Neural cell (in vitro differentiated cells): ENCODE data around the gene PCTP. TPM values are rescaled to one million over a fixed set of nuclear protein-coding genes. Genes with fewer than 3 reads are reported as not detected.

Experiments
- H2AFZ ChIP-seq: fragments of 200-600, 300-800 bp; sonication (generic), shearing (Covaris generic); 2 replicates; pipeline ENCODE4 v1.6.0; 2014; ENCODE audit warnings: low read depth, mild to moderate bottlenecking, antibody characterized with exemption, low read length, moderate library complexity
- H3F3A ChIP-seq: fragments of 200-600 bp; shearing (Covaris generic); 2 replicates; pipeline ENCODE4 v1.6.1; 2016; ENCODE audit warnings: mild to moderate bottlenecking, moderate library complexity, mixed read lengths, antibody characterized with exemption, low read length; ENCODE audit not compliant: insufficient read depth, poor library complexity, severe bottlenecking
- H3K27ac ChIP-seq: fragments of 200-600, 300-800 bp; sonication (generic), shearing (Covaris generic); 2 replicates; pipeline ENCODE4 v1.5.1; 2014; ENCODE audit warnings: mild to moderate bottlenecking, low read length, moderate library complexity
- H3K27me3 ChIP-seq: fragments of 300-800, 200-600 bp; sonication (generic), shearing (Covaris generic); 2 replicates; pipeline ENCODE4 v1.6.0; 2014; ENCODE audit warnings: mild to moderate bottlenecking, low read depth, low read length, moderate library complexity; ENCODE audit not compliant: insufficient read depth
- H3K36me3 ChIP-seq: fragments of 300-800, 200-600 bp; sonication (generic), shearing (Covaris generic); 2 replicates; pipeline ENCODE4 v1.5.1; 2014; ENCODE audit warnings: mild to moderate bottlenecking, antibody characterized with exemption, low read length, moderate library complexity; ENCODE audit not compliant: insufficient read depth
- H3K4me2 ChIP-seq: fragments of 300-800, 200-600 bp; sonication (generic), shearing (Covaris generic); 2 replicates; pipeline ENCODE4 v1.6.0; 2014; ENCODE audit warnings: mild to moderate bottlenecking, low read length
- H3K4me3 ChIP-seq: fragments of 300-800, 200-600 bp; sonication (generic), shearing (Covaris generic); 2 replicates; pipeline ENCODE4 v1.5.1; 2014; ENCODE audit warnings: mild to moderate bottlenecking, low read length, moderate library complexity
- H3K79me2 ChIP-seq: fragments of 200-600 bp; shearing (Covaris generic); replicated peaks from 2 replicates; pipeline ENCODE4 v1.6.0; 2014; ENCODE audit warnings: mild to moderate bottlenecking, low read length, moderate library complexity; ENCODE audit not compliant: insufficient read depth
- H3K9ac ChIP-seq: fragments of 300-800, 200-600 bp; sonication (generic), shearing (Covaris generic); 2 replicates; pipeline ENCODE4 v1.6.1; 2016; ENCODE audit warnings: mild to moderate bottlenecking, low read length, mixed read lengths
- H3K9me2 ChIP-seq: fragments of 200-600 bp; shearing (Covaris generic); 2 replicates; pipeline ENCODE4 v1.6.1; 2016; ENCODE audit warnings: mild to moderate bottlenecking, low read length, mixed read lengths; ENCODE audit not compliant: insufficient read depth
- H3K9me3 ChIP-seq: fragments of 200-600, 300-800 bp; sonication (generic), shearing (Covaris generic); 2 replicates; pipeline ENCODE4 v1.6.1; 2016; ENCODE audit warnings: mild to moderate bottlenecking, mixed run types, low read length, moderate library complexity, mixed read lengths
- H4K20me1 ChIP-seq: fragments of 200-600 bp; shearing (Covaris generic); 2 replicates; pipeline ENCODE4 v1.6.1; 2016; ENCODE audit warnings: mild to moderate bottlenecking, mixed run types; ENCODE audit not compliant: insufficient read depth
- EZH2 ChIP-seq: fragments of 200-600, 300-800 bp; shearing (Covaris generic), sonication (generic); IDR thresholded peaks from 2 replicates; pipeline ENCODE4 v1.6.1; 2014; ENCODE audit warnings: antibody characterized with exemption, low read length, borderline replicate concordance, mild to moderate bottlenecking; ENCODE audit not compliant: insufficient read depth, poor library complexity, severe bottlenecking
- MXI1 ChIP-seq: fragments of 450-650 bp; conservative IDR thresholded peaks from 2 replicates; pipeline ENCODE4 v1.6.1; 2014; ENCODE audit warnings: antibody characterized with exemption, mild to moderate bottlenecking; ENCODE audit not compliant: poor library complexity, severe bottlenecking
- POLR2AphosphoS5 ChIP-seq: IDR thresholded peaks from 2 replicates; pipeline ENCODE4 v1.6.1; 2012
- RAD21 ChIP-seq: fragments of 450-650 bp; conservative IDR thresholded peaks from 2 replicates; pipeline ENCODE4 v1.6.1; 2014; ENCODE audit warnings: antibody characterized with exemption, mild to moderate bottlenecking, moderate library complexity
- SMC3 ChIP-seq: fragments of 450-650 bp; conservative IDR thresholded peaks from 2 replicates; pipeline ENCODE4 v1.6.1; 2014; ENCODE audit warnings: antibody characterized with exemption, mild to moderate bottlenecking, moderate library complexity; ENCODE audit not compliant: poor library complexity
- TAF1 ChIP-seq: IDR thresholded peaks from 2 replicates; pipeline ENCODE4 v1.6.1; 2012; ENCODE audit warnings: low read depth
- polyA plus RNA-seq: library from polyadenylated mRNA; depleted of rRNA; stranded (reverse); fragments of >200 nt; gene quantifications from 2 replicates; pipeline ENCODE4 v1.2.3, GENCODE V29; 2014
- TF ChIP-seq, protein P1 (sequence below): fragments of 450-650 bp; IDR thresholded peaks from 2 replicates; pipeline ENCODE4 v1.5.1; 2014; ENCODE audit warnings: antibody characterized with exemption, mild to moderate bottlenecking, moderate library complexity; ENCODE audit not compliant: poor library complexity, severe bottlenecking
- TF ChIP-seq, protein P2 (sequence below): IDR thresholded peaks from 2 replicates; pipeline ENCODE4 v1.6.1; 2012; ENCODE audit warnings: borderline replicate concordance

PCTP gene
- polyA plus RNA-seq, 1 donor from 2014 or later = 3.9 TPM

DNA sequence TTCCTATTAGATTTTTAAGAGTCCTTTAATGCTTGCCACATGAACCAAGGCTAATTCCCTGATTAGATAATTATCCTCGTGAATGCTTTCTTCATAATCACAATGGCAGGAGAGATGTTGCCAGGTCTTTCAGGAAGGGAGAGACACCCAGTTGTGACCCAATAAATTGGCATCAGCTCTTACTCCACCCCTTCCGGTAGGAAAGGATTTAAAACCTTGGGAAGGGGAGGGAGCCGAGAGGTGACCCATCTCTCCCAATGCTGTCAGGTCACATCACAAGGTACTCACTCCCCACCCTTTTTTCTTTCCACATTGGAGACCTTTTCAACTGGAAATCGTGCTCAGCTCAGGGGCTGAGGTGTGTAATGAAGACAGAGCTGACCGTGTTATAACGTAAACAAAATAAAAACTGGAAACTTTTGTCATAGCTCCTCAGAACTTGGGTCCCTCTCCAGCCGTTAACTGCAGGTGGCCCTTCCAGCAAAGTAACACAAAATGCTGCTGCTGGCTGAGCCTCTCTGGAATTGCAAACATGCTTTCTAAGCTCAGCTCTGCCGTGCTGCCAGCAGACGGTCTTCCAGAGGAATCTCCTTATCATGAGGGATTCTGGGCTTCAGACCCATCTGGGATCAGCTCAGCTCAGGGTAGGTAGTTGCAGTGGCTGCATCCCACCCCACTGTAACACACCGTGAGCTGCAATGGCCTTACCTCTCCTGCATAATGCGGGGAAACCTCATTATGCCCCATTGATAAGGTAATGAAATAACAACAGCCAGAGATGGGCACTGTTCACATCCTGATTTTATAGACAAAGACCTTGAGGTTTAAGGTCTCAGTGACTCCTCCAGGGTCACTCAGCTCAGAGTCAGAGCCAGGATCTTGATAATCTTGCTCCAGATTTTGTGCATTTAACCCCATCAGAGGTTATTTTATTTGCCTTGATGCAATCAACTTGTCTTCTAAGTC lies 43.8 kb upstream of the PCTP start:
- H3K36me3 ChIP-seq = no peaks in the 10 kb centered on the region
- H3K79me2 ChIP-seq = no peaks in the 10 kb centered on the region
- H3K27me3 ChIP-seq = no peaks in the 10 kb centered on the region
- H3K4me3 ChIP-seq = no peak overlapping the region
- no peaks in the 10 kb centered on the region for H3F3A ChIP-seq
- H3K9me2 ChIP-seq = no peaks in the 10 kb centered on the region
- H4K20me1 ChIP-seq = no peaks in the 10 kb centered on the region
- no peak overlapping the region for H3K4me2 ChIP-seq
- H3K9ac ChIP-seq = no peak overlapping the region
- TF ChIP-seq SMC3 (no peak), TAF1 (no peak), POLR2AphosphoS5 (no peak), MXI1 (no peak)
- TF ChIP-seq, protein P1, sequence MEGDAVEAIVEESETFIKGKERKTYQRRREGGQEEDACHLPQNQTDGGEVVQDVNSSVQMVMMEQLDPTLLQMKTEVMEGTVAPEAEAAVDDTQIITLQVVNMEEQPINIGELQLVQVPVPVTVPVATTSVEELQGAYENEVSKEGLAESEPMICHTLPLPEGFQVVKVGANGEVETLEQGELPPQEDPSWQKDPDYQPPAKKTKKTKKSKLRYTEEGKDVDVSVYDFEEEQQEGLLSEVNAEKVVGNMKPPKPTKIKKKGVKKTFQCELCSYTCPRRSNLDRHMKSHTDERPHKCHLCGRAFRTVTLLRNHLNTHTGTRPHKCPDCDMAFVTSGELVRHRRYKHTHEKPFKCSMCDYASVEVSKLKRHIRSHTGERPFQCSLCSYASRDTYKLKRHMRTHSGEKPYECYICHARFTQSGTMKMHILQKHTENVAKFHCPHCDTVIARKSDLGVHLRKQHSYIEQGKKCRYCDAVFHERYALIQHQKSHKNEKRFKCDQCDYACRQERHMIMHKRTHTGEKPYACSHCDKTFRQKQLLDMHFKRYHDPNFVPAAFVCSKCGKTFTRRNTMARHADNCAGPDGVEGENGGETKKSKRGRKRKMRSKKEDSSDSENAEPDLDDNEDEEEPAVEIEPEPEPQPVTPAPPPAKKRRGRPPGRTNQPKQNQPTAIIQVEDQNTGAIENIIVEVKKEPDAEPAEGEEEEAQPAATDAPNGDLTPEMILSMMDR = no peak
- TF ChIP-seq, protein P2, sequence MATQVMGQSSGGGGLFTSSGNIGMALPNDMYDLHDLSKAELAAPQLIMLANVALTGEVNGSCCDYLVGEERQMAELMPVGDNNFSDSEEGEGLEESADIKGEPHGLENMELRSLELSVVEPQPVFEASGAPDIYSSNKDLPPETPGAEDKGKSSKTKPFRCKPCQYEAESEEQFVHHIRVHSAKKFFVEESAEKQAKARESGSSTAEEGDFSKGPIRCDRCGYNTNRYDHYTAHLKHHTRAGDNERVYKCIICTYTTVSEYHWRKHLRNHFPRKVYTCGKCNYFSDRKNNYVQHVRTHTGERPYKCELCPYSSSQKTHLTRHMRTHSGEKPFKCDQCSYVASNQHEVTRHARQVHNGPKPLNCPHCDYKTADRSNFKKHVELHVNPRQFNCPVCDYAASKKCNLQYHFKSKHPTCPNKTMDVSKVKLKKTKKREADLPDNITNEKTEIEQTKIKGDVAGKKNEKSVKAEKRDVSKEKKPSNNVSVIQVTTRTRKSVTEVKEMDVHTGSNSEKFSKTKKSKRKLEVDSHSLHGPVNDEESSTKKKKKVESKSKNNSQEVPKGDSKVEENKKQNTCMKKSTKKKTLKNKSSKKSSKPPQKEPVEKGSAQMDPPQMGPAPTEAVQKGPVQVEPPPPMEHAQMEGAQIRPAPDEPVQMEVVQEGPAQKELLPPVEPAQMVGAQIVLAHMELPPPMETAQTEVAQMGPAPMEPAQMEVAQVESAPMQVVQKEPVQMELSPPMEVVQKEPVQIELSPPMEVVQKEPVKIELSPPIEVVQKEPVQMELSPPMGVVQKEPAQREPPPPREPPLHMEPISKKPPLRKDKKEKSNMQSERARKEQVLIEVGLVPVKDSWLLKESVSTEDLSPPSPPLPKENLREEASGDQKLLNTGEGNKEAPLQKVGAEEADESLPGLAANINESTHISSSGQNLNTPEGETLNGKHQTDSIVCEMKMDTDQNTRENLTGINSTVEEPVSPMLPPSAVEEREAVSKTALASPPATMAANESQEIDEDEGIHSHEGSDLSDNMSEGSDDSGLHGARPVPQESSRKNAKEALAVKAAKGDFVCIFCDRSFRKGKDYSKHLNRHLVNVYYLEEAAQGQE = no peak
- H3K9me3 ChIP-seq = no peaks in the 10 kb centered on the region
- no peak overlapping the region for H2AFZ ChIP-seq
- H3K27ac ChIP-seq = no peak overlapping the region

DNA sequence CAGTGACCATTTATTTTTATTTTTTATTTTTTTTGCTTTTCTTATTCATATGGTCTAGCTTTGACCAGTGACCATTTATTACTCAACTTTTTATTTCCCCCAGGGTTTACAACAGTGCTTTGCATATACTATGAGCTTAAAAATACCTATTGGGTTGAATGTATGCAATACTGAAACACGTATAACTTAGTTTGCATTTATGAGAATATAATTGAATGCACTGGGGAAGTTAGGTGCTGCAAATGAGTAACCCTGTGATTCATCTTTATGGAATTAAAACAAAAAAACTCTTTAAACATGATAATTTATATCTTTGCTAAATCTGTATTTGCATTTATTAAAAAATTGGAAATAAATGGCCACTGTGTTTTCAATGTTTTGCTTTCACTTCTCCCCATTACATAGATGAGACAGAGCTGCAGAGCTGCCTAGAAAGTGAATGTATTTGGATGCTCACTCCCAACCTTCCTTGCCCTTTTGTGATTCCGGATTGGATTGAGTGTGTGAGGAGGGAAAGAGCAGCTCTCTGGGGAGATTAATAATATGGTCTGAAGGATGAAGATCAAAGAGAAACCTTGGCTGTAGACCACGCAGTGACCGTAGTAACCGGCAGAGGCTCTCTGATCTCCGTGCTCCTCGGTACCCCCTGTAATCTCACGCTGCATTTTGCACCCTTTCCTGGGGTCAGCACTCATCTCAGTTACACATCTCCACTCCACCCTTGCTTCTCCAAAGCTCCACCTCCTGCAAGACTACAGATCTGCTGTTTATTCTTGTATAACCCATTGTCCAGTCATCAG lies 42.5 kb upstream of the PCTP start:
- Histone ChIP-seq H2AFZ (no peak overlapping the region), H3K4me2 (no peak overlapping the region)

More for the DNA sequence above, 42.5 kb upstream of the PCTP start:
- no peak overlapping the region for H3K4me3 ChIP-seq
- H3K36me3 ChIP-seq = no peaks in the 10 kb centered on the region
- H3K27ac ChIP-seq = no peak overlapping the region
- TF ChIP-seq RAD21 = no peak
- no peak for TF ChIP-seq POLR2AphosphoS5
- TF ChIP-seq, protein P2 = no peak
- no peak for TF ChIP-seq TAF1
- no peak for TF ChIP-seq SMC3
- TF ChIP-seq, protein P1 = no peak
- TF ChIP-seq MXI1 = no peak
- TF ChIP-seq EZH2 = no peak
- no peaks in the 10 kb centered on the region for H3K27me3 ChIP-seq
- no peaks in the 10 kb centered on the region for H3F3A ChIP-seq
- no peak overlapping the region for H3K9ac ChIP-seq
- no peaks in the 10 kb centered on the region for H4K20me1 ChIP-seq
- H3K79me2 ChIP-seq = no peaks in the 10 kb centered on the region
- no peaks in the 10 kb centered on the region for H3K9me3 ChIP-seq
- H3K9me2 ChIP-seq = no peaks in the 10 kb centered on the region
